Loucy (cell line): Measurements from ENCODE around the gene GID8.

Experiments used
- H2AFZ ChIP-seq: fragments of 200-600 bp; sonication (generic); 2 replicates; pipeline ENCODE4 v1.6.0; 2016; ENCODE audit warnings: antibody characterized with exemption, mild to moderate bottlenecking, low read length, moderate library complexity
- H3F3A ChIP-seq: fragments of 200-600 bp; 2 replicates; pipeline ENCODE4 v1.6.0; 2016; ENCODE audit warnings: antibody characterized with exemption, low read depth, mild to moderate bottlenecking
- H3K27me3 ChIP-seq: fragments of 200-600 bp; sonication (generic); 2 replicates; pipeline ENCODE4 v1.6.1; 2014; ENCODE audit warnings: low read length, mild to moderate bottlenecking; ENCODE audit not compliant: insufficient read depth, poor library complexity, severe bottlenecking
- H3K36me3 ChIP-seq: fragments of 200-600 bp; sonication (generic); 2 replicates; pipeline ENCODE4 v1.6.1; 2016; ENCODE audit warnings: low read length; ENCODE audit not compliant: insufficient read depth
- H3K4me1 ChIP-seq: fragments of 200-600 bp; sonication (generic); 2 replicates; pipeline ENCODE4 v1.5.1; 2014; ENCODE audit warnings: low read length, mild to moderate bottlenecking; ENCODE audit not compliant: insufficient read depth, poor library complexity, severe bottlenecking
- H3K4me2 ChIP-seq: fragments of 200-600 bp; sonication (generic); 2 replicates; pipeline ENCODE4 v1.6.0; 2014; ENCODE audit warnings: antibody characterized with exemption, low read length, low read depth, mild to moderate bottlenecking; ENCODE audit not compliant: poor library complexity, severe bottlenecking
- H3K4me3 ChIP-seq: fragments of 200-600 bp; sonication (generic); 2 replicates; pipeline ENCODE4 v1.5.1; 2014; ENCODE audit warnings: low read length, mild to moderate bottlenecking, mixed read lengths; ENCODE audit not compliant: poor library complexity, severe bottlenecking
- H3K79me2 ChIP-seq: fragments of 200-600 bp; sonication (generic); 2 replicates; pipeline ENCODE4 v1.6.1; 2014; ENCODE audit warnings: low read length; ENCODE audit not compliant: insufficient read depth
- H3K9ac ChIP-seq: fragments of 200-600 bp; sonication (generic); 2 replicates; pipeline ENCODE4 v1.6.0; 2014; ENCODE audit warnings: mild to moderate bottlenecking, low read depth, low read length, moderate library complexity; ENCODE audit not compliant: poor library complexity, severe bottlenecking
- H3K9me2 ChIP-seq: fragments of 200-600 bp; sonication (generic); replicated peaks from 2 replicates; pipeline ENCODE4 v1.6.1; 2016; ENCODE audit warnings: low read depth, low read length, mixed read lengths
- H3K9me3 ChIP-seq: fragments of 200-600 bp; sonication (generic); 2 replicates; pipeline ENCODE4 v1.6.1; 2014; ENCODE audit warnings: mild to moderate bottlenecking, antibody characterized with exemption, low read length, low read depth; ENCODE audit not compliant: insufficient read depth
- H4K20me1 ChIP-seq: fragments of 200-600 bp; sonication (generic); 2 replicates; pipeline ENCODE4 v1.6.0; 2014; ENCODE audit warnings: antibody characterized with exemption, low read length, mild to moderate bottlenecking; ENCODE audit not compliant: insufficient read depth, poor library complexity, severe bottlenecking
- CTCF ChIP-seq: fragments of 200-600 bp; sonication (generic); conservative IDR thresholded peaks from 2 replicates; pipeline ENCODE4 v1.5.1; 2014; ENCODE audit warnings: mild to moderate bottlenecking, antibody characterized with exemption, low read length
- EZH2phosphoT487 ChIP-seq: fragments of 200-600 bp; IDR thresholded peaks from 2 replicates; pipeline ENCODE4 v1.6.1; 2018; ENCODE audit warnings: antibody characterized with exemption, mild to moderate bottlenecking, moderate library complexity, borderline replicate concordance

GID8 gene

DNA sequence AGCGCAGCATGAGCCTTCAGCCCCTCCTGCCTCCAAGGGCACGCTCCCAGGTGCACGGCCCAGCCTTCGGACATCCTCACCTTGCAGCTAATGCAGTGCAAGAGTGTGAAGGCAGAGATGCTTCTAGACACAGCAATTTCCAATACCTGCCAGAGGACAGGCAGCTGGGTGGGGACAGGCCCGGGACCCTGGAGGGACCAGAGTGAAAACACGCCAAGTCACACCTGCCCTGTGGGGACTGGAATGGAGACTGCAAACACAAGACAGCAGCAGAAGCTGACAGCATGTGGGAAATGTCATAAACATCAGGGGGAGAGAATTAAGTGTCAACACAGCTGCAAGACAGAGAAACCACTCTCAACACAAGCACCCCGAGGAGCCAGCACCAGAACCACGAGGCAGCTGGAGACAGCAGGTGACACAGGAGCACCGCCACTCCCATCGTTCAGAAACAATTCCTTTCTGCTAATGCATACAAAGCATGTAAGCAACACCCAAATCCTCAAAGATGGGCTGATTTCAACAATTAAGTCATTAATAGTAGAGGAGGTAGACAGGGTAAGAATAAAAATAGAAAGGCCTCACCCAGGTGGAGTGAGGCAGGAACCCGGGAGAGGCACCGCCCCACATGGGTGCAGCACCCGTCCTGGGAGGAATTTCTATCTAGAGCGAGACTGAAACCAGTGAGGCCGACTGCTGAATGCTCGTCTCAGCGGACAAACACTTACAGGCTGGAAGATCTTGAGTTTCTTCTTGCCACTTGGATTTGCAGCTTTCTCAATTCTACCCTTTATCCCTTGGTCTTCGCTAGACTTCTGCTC lies 28.8 kb upstream of the GID8 start:
- no peaks in the 10 kb centered on the region for H3K9me2 ChIP-seq
- peaks cover 63% of the 10 kb centered on the region for H4K20me1 ChIP-seq
- peaks cover 72% of the 10 kb centered on the region for H3K79me2 ChIP-seq
- no peaks in the 10 kb centered on the region; the same call in 1 of the 2 replicates for H3F3A ChIP-seq
- TF ChIP-seq EZH2phosphoT487 = no peak
- TF ChIP-seq CTCF = no peak
- H3K9ac ChIP-seq = no peak overlapping the region
- no peaks in the 10 kb centered on the region for H3K27me3 ChIP-seq
- peaks cover 94% of the 10 kb centered on the region for H3K36me3 ChIP-seq
- no peaks in the 10 kb centered on the region for H3K4me1 ChIP-seq
- no peak overlapping the region for H3K4me2 ChIP-seq
- no peaks in the 10 kb centered on the region for H3K9me3 ChIP-seq
- H2AFZ ChIP-seq = no peak overlapping the region
- no peak overlapping the region for H3K4me3 ChIP-seq

GRCh38 chr20:62910217-62910766 lies 27.7 kb upstream of the GID8 start:
- TF ChIP-seq EZH2phosphoT487 (no peak), CTCF (no peak)
- Histone ChIP-seq H3K4me1 (peaks cover 5% of the 10 kb centered on the region), H3K79me2 (peaks cover 83% of the 10 kb centered on the region), H3K4me2 (no peak overlapping the region), H3K9ac (no peak overlapping the region), H3K27me3 (no peaks in the 10 kb centered on the region), H3K9me2 (no peaks in the 10 kb centered on the region), H4K20me1 (peaks cover 74% of the 10 kb centered on the region), H3K4me3 (no peak overlapping the region), H3F3A (no peaks in the 10 kb centered on the region; the same call in 1 of the 2 replicates), H3K36me3 (peaks cover 83% of the 10 kb centered on the region), H3K9me3 (no peaks in the 10 kb centered on the region), H2AFZ (no peak overlapping the region)

DNA sequence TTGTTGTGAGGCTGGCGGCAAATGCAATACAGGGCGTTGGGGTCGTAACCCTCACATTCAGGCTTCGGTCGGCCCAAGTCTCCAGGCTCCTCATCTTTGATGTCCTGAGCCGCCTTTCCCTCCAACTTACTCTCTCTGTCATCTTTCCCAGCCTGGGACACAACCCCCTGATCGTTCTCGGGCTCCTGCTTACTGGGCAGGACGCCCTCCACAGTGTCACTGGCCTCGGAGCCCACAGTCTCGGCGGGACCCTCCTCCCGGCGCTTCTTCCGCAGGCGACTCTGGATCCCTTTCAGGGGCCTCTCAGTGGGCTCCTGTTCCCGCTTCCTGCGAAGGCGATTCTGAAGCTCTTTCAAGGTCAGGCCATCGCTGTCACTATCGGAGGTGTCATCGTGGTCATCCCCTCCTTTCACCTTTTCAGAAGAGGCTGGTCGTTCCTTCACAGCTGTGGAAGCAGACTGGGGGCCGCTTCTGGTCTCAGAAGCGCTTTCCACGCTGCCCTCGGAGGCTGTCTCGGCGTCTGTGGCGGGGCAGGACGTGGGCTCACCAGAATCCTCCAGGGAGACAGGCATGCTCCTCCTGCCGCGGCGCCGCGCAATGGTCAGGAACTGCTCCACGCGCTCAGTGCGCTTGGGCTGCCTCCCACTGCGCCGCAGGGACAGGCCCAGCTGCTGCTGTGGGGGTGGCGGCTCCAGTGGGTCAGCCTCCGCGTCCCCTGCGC lies 27.0 kb upstream of the GID8 start:
- Histone ChIP-seq H2AFZ (no peak overlapping the region), H3K9ac (no peak overlapping the region), H3K27me3 (no peaks in the 10 kb centered on the region), H3F3A (no peaks in the 10 kb centered on the region; the same call in 1 of the 2 replicates), H3K4me2 (no peak overlapping the region), H3K9me3 (no peaks in the 10 kb centered on the region), H3K9me2 (no peaks in the 10 kb centered on the region), H3K79me2 (peaks cover 90% of the 10 kb centered on the region), H3K4me3 (no peak overlapping the region), H3K4me1 (peaks cover 12% of the 10 kb centered on the region), H3K36me3 (peaks cover 76% of the 10 kb centered on the region), H4K20me1 (peaks cover 81% of the 10 kb centered on the region)
- TF ChIP-seq CTCF (no peak), EZH2phosphoT487 (no peak)
